IMR-90 (cell line): Measurements from ENCODE around the gene KRTAP5-5.
"Not testable (repeated sequence)": the region's sequence is repeated elsewhere in the genome, so short reads cannot be mapped to it uniquely, and the experiment has no call there.

Experiments used
- BHLHE40 ChIP-seq: fragments of 150-350 bp; IDR thresholded peaks from 2 replicates; pipeline ENCODE4 v1.6.1; 2016; ENCODE audit warnings: mild to moderate bottlenecking, low read depth, low read length
- CEBPB ChIP-seq: IDR thresholded peaks from 2 replicates; pipeline ENCODE4 v1.6.1; 2012; ENCODE audit warnings: low read depth, low read length, improper control_type of control experiment
- CTCF ChIP-seq: conservative IDR thresholded peaks from 2 replicates; pipeline ENCODE4 v1.5.1; 2012; ENCODE audit warnings: mild to moderate bottlenecking, low read depth, low read length, improper control_type of control experiment
- MAFK ChIP-seq: IDR thresholded peaks from 2 replicates; pipeline ENCODE4 v1.6.1; 2012; ENCODE audit warnings: low read depth, low read length, improper control_type of control experiment
- MXI1 ChIP-seq: IDR thresholded peaks from 2 replicates; pipeline ENCODE4 v1.6.1; 2012; ENCODE audit warnings: low read depth, mild to moderate bottlenecking, low read length, moderate library complexity, borderline replicate concordance
- POLR2A ChIP-seq: IDR thresholded peaks from 2 replicates; pipeline ENCODE4 v1.6.1; 2012; ENCODE audit warnings: mild to moderate bottlenecking, low read depth, low read length
- USF2 ChIP-seq: fragments of 150-350 bp; IDR thresholded peaks from 2 replicates; pipeline ENCODE4 v1.6.1; 2017; ENCODE audit warnings: mild to moderate bottlenecking, antibody characterized with exemption, low read length, low read depth

GRCh38 chr11:1607156-1607845 lies 22.3 kb upstream of the KRTAP5-5 start:
- not testable (repeated sequence) for TF ChIP-seq CTCF, MAFK, USF2, BHLHE40, CEBPB, POLR2A, MXI1
